Measurements from ENCODE around the gene ABRACL. TPM values are rescaled to one million over a fixed set of nuclear protein-coding genes. Genes with fewer than 3 reads are reported as not detected.

The ABRACL gene
- total RNA-seq, 1 experiment from 2014 or later = 117 TPM

GRCh38 chr6:138989098-138989983, 39.2 kb upstream of the ABRACL start:
- H3K9me3 Mint-ChIP-seq = no peaks in the 10 kb centered on the region
- DNase-seq (ENCODE audit: low spot score) (no peak), ATAC-seq (no peak)
- ChIA-PET CTCF (interaction anchor here (0.6 to 2.2 kb wide), 6 partner anchors 15 to 239 kb away, joined by 3 to 8 read pairs (median 4); partner anchors contain the start of gene CCDC28A), POLR2A (no interaction called here)
- TF ChIP-seq CREM (CRISPR knock-in tag; IDR thresholded peaks at IDR 0.05) (no peak), ZNF671 (CRISPR knock-in tag; IDR thresholded peaks at IDR 0.05) (no peak), NR3C1 (CRISPR knock-in tag; conservative IDR thresholded peaks at IDR 0.05; ENCODE audit: low read depth) (no peak), ZNF317 (CRISPR knock-in tag; IDR thresholded peaks at IDR 0.05; ENCODE audit: borderline replicate concordance, low read depth) (no peak), PRDM15 (CRISPR knock-in tag; IDR thresholded peaks at IDR 0.05) (no peak), SP1 (CRISPR knock-in tag; conservative IDR thresholded peaks at IDR 0.05) (no peak), ZBTB43 (CRISPR knock-in tag; IDR thresholded peaks at IDR 0.05) (no peak), NFATC4 (CRISPR knock-in tag; IDR thresholded peaks at IDR 0.05) (no peak), IRF1 (CRISPR knock-in tag; IDR thresholded peaks at IDR 0.05) (no peak)
- no peaks in the 10 kb centered on the region for H3K36me3 Mint-ChIP-seq
- no peak overlapping the region for H3K4me3 Mint-ChIP-seq
- 0 out of 2 replicates have a peak overlapping the region, but pooled peaks have one; percentile 19 for H3K27ac Mint-ChIP-seq
- no peaks in the 10 kb centered on the region for H3K27me3 Mint-ChIP-seq (ENCODE audit: low read depth)
- H3K4me1 Mint-ChIP-seq = peaks cover 27% of the 10 kb centered on the region

GRCh38 chr6:138991206-138991605, 37.3 kb upstream of the ABRACL start:
- ATAC-seq = no peak
- TF ChIP-seq ZNF532 (CRISPR knock-in tag; IDR thresholded peaks at IDR 0.05; ENCODE audit: borderline replicate concordance) (no peak), E2F1 (CRISPR knock-in tag; IDR thresholded peaks at IDR 0.05) (no peak), JAZF1 (CRISPR knock-in tag; IDR thresholded peaks at IDR 0.05) (no peak), PRDM15 (CRISPR knock-in tag; IDR thresholded peaks at IDR 0.05) (no peak), SP1 (CRISPR knock-in tag; conservative IDR thresholded peaks at IDR 0.05) (no peak), MXD4 (CRISPR knock-in tag; IDR thresholded peaks at IDR 0.05; ENCODE audit: borderline replicate concordance) (no peak), ZMAT4 (CRISPR knock-in tag; IDR thresholded peaks at IDR 0.05) (no peak), ZBTB43 (CRISPR knock-in tag; IDR thresholded peaks at IDR 0.05) (no peak), ZNF263 (CRISPR knock-in tag; IDR thresholded peaks at IDR 0.05; ENCODE audit: low read depth) (no peak)

More at GRCh38 chr6:138991206-138991605, 37.3 kb upstream of the ABRACL start:
- ChIA-PET POLR2A (no interaction called here), CTCF (no interaction called here)
- Mint-ChIP-seq H3K36me3 (no peaks in the 10 kb centered on the region), H3K9me3 (no peaks in the 10 kb centered on the region), H3K27ac (no peak overlapping the region), H3K27me3 (ENCODE audit: low read depth) (no peaks in the 10 kb centered on the region), H3K4me1 (peaks cover 31% of the 10 kb centered on the region), H3K4me3 (no peak overlapping the region)
- no peak for DNase-seq (ENCODE audit: low spot score)

Measured in WTC11 (cell line).